ENCODE measurements around the gene LBH. TPM values are rescaled to one million over a fixed set of nuclear protein-coding genes. Genes with fewer than 3 reads are reported as not detected.

Gene LBH
- polyA plus RNA-seq, 1 donor (not counting 4 experiments of a cell fraction or from before 2014, with no cell fraction given) = 0.83 TPM

DNA sequence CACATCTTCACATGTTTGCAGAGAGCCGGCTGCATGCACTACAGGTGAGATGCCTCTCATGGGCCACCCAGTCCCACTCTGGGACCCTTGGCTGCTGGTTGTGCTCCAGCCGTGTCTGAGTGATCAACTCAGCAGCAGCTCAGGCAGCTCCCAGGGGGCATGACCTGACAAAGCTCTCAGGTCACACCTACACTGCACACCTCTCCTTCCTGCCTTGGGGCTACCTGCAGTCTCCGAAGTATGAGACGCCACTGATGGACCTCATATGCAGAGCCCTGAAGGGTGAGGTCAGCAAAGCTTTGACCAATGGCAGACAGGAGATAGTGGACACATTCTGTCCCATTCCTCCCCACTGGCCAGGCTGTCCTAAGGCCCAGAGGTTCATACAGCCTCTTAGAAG lies 51.4 kb downstream of the LBH start:
- Histone ChIP-seq H3K9me1 (ENCODE audit: control insufficient read depth, extremely low read depth, insufficient read depth, low read length) (no peaks in the 10 kb centered on the region), H3K27me3 (ENCODE audit: control insufficient read depth, extremely low read depth, insufficient read depth, low read length) (peaks cover 2% of the 10 kb centered on the region), H2AFZ (ENCODE audit: control insufficient read depth, low read length) (no peak overlapping the region), H3K79me2 (ENCODE audit: control insufficient read depth, insufficient read depth, low read length) (no peaks in the 10 kb centered on the region), H3K4me1 (ENCODE audit: control insufficient read depth, extremely low read depth, insufficient read depth, low read length) (no peaks in the 10 kb centered on the region), H4K20me1 (ENCODE audit: control insufficient read depth, extremely low read depth, insufficient read depth, low read length) (no peaks in the 10 kb centered on the region), H3K4me2 (ENCODE audit: control insufficient read depth, extremely low read depth, insufficient read depth, low read depth, low read length) (no peak overlapping the region), H3K27ac (ENCODE audit: control insufficient read depth, insufficient read depth, low read length) (no peak overlapping the region), H3K4me3 (ENCODE audit: control insufficient read depth in 2 of 3, extremely low read depth in 1 of 3, insufficient read depth in 2 of 3, low read depth in 1 of 3, low read length in 3 of 3) (no peak overlapping the region), H3K9ac (ENCODE audit: control insufficient read depth, extremely low read depth, insufficient read depth, low read length) (no peak overlapping the region), H3K9me3 (ENCODE audit: control insufficient read depth, low read depth, low read length) (no peaks in the 10 kb centered on the region), H3K36me3 (ENCODE audit: control insufficient read depth in 2 of 2, extremely low read depth in 1 of 2, insufficient read depth in 2 of 2, low read length in 2 of 2) (no peaks in the 10 kb centered on the region)
- FAIRE-seq (no peak), DNase-seq (ENCODE audit: low read depth, low spot score) (no peak)
- dilution Hi-C loops (cut with MboI; ENCODE audit: extremely low pct_ligation_motif_present, low sequenced_read_pairs) = no loop called here
- TF ChIP-seq CTCF (optimal IDR thresholded peaks at IDR 0.05 in 1 of 3, IDR thresholded peaks at IDR 0.05 in 1 of 3, conservative IDR thresholded peaks at IDR 0.05 in 1 of 3; ENCODE audit: extremely low read depth in 1 of 3, insufficient read depth in 2 of 3, low read length in 3 of 3) (no peak), EZH2 (IDR thresholded peaks at IDR 0.05; ENCODE audit: low read length) (no peak)

- Histone ChIP-seq H3K4me3 (ENCODE audit: control insufficient read depth in 2 of 3, extremely low read depth in 1 of 3, insufficient read depth in 2 of 3, low read depth in 1 of 3, low read length in 3 of 3) (no peak overlapping the region), H2AFZ (ENCODE audit: control insufficient read depth, low read length) (no peak overlapping the region), H4K20me1 (ENCODE audit: control insufficient read depth, extremely low read depth, insufficient read depth, low read length) (no peaks in the 10 kb centered on the region), H3K79me2 (ENCODE audit: control insufficient read depth, insufficient read depth, low read length) (no peaks in the 10 kb centered on the region), H3K36me3 (ENCODE audit: control insufficient read depth in 2 of 2, extremely low read depth in 1 of 2, insufficient read depth in 2 of 2, low read length in 2 of 2) (no peaks in the 10 kb centered on the region), H3K4me1 (ENCODE audit: control insufficient read depth, extremely low read depth, insufficient read depth, low read length) (no peaks in the 10 kb centered on the region), H3K27me3 (ENCODE audit: control insufficient read depth, extremely low read depth, insufficient read depth, low read length) (peaks cover 2% of the 10 kb centered on the region), H3K9me3 (ENCODE audit: control insufficient read depth, low read depth, low read length) (no peaks in the 10 kb centered on the region), H3K27ac (ENCODE audit: control insufficient read depth, insufficient read depth, low read length) (no peak overlapping the region), H3K4me2 (ENCODE audit: control insufficient read depth, extremely low read depth, insufficient read depth, low read depth, low read length) (no peak overlapping the region), H3K9ac (ENCODE audit: control insufficient read depth, extremely low read depth, insufficient read depth, low read length) (no peak overlapping the region), H3K9me1 (ENCODE audit: control insufficient read depth, extremely low read depth, insufficient read depth, low read length) (no peaks in the 10 kb centered on the region)
- DNase-seq (ENCODE audit: low read depth, low spot score) (no peak), FAIRE-seq (no peak)
- TF ChIP-seq EZH2 (IDR thresholded peaks at IDR 0.05; ENCODE audit: low read length) (no peak), CTCF (optimal IDR thresholded peaks at IDR 0.05 in 1 of 3, IDR thresholded peaks at IDR 0.05 in 1 of 3, conservative IDR thresholded peaks at IDR 0.05 in 1 of 3; ENCODE audit: extremely low read depth in 1 of 3, insufficient read depth in 2 of 3, low read length in 3 of 3) (no peak)
- dilution Hi-C loops (cut with MboI; ENCODE audit: extremely low pct_ligation_motif_present, low sequenced_read_pairs) = no loop called here
Observed at GRCh38 chr2:30283931-30284565, 52.7 kb downstream of the LBH start.
